GM12878 (cell line): ENCODE data around the gene COL6A1. TPM values are rescaled to one million over a fixed set of nuclear protein-coding genes. Genes with fewer than 3 reads are reported as not detected.

Experiments
- ATAC-seq: fragments of 200-7000 bp; cut with Tn5 transposase; 3 replicates; pipeline ENCODE4 v1.9.1; 2020; ENCODE audit warnings: mild to moderate bottlenecking, moderate library complexity
- BruUV-seq: library from RNA; stranded (reverse); fragments of 400-500 nt; replicated peaks from 2 replicates; lab custom pipeline; 2021; lab: Mats Ljungman, UMichigan
- CTCF ChIA-PET: fragments of 300-600 bp; sonication (Branson Sonifier 250); formaldehyde crosslinking; extraction: SDS; loops from one replicate; lab custom pipeline; 2021; ENCODE audit warnings: inconsistent platforms; lab: Yijun Ruan, JAX
- POLR2A ChIA-PET: fragments of 350-600 bp; formaldehyde crosslinking; extraction: SDS; loops from one replicate; lab custom pipeline; 2021; ENCODE audit warnings: inconsistent platforms; lab: Charles Lee
- RAD21 ChIA-PET: fragments of 300-600 bp; sonication (Branson Sonifier 250); formaldehyde crosslinking; loops from one replicate; lab custom pipeline; 2023; ENCODE audit warnings: antibody characterized with exemption; ENCODE audit not compliant: unreplicated experiment; lab: Charles Lee
- SMC1A ChIA-PET: fragments of 300-600 bp; sonication (Branson Sonifier 250); formaldehyde crosslinking; loops from one replicate; lab custom pipeline; 2023; ENCODE audit not compliant: unreplicated experiment, uncharacterized antibody; lab: Charles Lee
- DNase-seq: peaks from one replicate; pipeline ENCODE4 v3.0.0-alpha.2; 2011; ENCODE audit warnings: low read depth, low spot score
- FAIRE-seq: peaks from 3 replicates; lab custom pipeline; 2011; peaks lifted over from hg19 to GRCh38; lab: Jason Lieb, UNC
- H2AFZ ChIP-seq: 2 replicates; pipeline ENCODE4 v1.6.0; 2011; ENCODE audit warnings: low read depth, low read length, control low read depth; ENCODE audit not compliant: control insufficient read depth
- H3K27ac ChIP-seq: 2 replicates; pipeline ENCODE4 v1.5.1; 2011; ENCODE audit warnings: control low read depth; ENCODE audit not compliant: control insufficient read depth, insufficient read depth
- H3K27me3 ChIP-seq, 2 experiments: replicated peaks in 1 of 2; 2 replicates each; pipeline versions ENCODE4 v1.6.0 to v1.6.1; 2011; ENCODE audit warnings: low read length in 1 of 2; ENCODE audit not compliant: control insufficient read depth in 2 of 2, insufficient read depth in 2 of 2
- H3K36me3 ChIP-seq, 2 experiments: 2 replicates each; pipeline ENCODE4 v1.5.1; 2011; ENCODE audit warnings: low read length in 1 of 2; ENCODE audit not compliant: control insufficient read depth in 2 of 2, insufficient read depth in 2 of 2
- H3K4me1 ChIP-seq: 2 replicates; pipeline ENCODE4 v1.6.1; 2011; ENCODE audit warnings: mild to moderate bottlenecking, low read length, moderate library complexity, mixed read lengths; ENCODE audit not compliant: control insufficient read depth, insufficient read depth
- H3K4me2 ChIP-seq: 2 replicates; pipeline ENCODE4 v1.6.0; 2011; ENCODE audit warnings: control low read depth; ENCODE audit not compliant: control insufficient read depth, insufficient read depth
- H3K4me3 ChIP-seq: fragments of 200-600 bp; sonication (generic); 2 replicates; pipeline ENCODE4 v1.5.1; 2016
- H3K79me2 ChIP-seq: 2 replicates; pipeline ENCODE4 v1.6.0; 2011; ENCODE audit warnings: low read length; ENCODE audit not compliant: control insufficient read depth, insufficient read depth
- H3K9ac ChIP-seq: 2 replicates; pipeline ENCODE4 v1.8.0; 2011; ENCODE audit warnings: low read length, control low read depth, mixed read lengths; ENCODE audit not compliant: control insufficient read depth, insufficient read depth
- H3K9me3 ChIP-seq: replicated peaks from 3 replicates; pipeline ENCODE4 v1.5.1; 2011; ENCODE audit warnings: mild to moderate bottlenecking, low read length; ENCODE audit not compliant: control insufficient read depth, insufficient read depth
- H4K20me1 ChIP-seq: 2 replicates; pipeline ENCODE4 v1.6.0; 2011; ENCODE audit not compliant: control insufficient read depth, insufficient read depth
- ATF7 ChIP-seq: fragments of 450-650 bp; IDR thresholded peaks from 2 replicates; pipeline ENCODE4 v1.6.1; 2016; ENCODE audit warnings: low read depth, mild to moderate bottlenecking
- CREM ChIP-seq: IDR thresholded peaks from 2 replicates; pipeline ENCODE4 v1.6.1; 2014; ENCODE audit warnings: antibody characterized with exemption, low read depth
- FOS ChIP-seq: IDR thresholded peaks from 3 replicates; pipeline ENCODE4 v1.6.1; 2011; ENCODE audit warnings: borderline replicate concordance; ENCODE audit not compliant: insufficient read length; ENCODE audit errors: extremely low read depth
- MTA3 ChIP-seq: IDR thresholded peaks from 2 replicates; pipeline ENCODE4 v1.6.1; 2012; ENCODE audit warnings: low read length, inconsistent platforms, borderline replicate concordance
- NFYB ChIP-seq: IDR thresholded peaks from 2 replicates; pipeline ENCODE4 v1.6.1; 2011; ENCODE audit warnings: low read depth, mild to moderate bottlenecking, low read length, improper control_type of control experiment, moderate library complexity; ENCODE audit not compliant: insufficient read depth
- PAX5 ChIP-seq: IDR thresholded peaks from 2 replicates; pipeline ENCODE4 v1.6.1; 2011; ENCODE audit warnings: low read depth, low read length, borderline replicate concordance
- RBBP5 ChIP-seq: fragments of 200-600 bp; sonication (generic); conservative IDR thresholded peaks from 2 replicates; pipeline ENCODE4 v1.6.1; 2016
- SREBF2 ChIP-seq: IDR thresholded peaks from 2 replicates; pipeline ENCODE4 v1.6.1; 2012; ENCODE audit warnings: mild to moderate bottlenecking, low read length
- YY1 ChIP-seq: IDR thresholded peaks from 2 replicates; pipeline ENCODE4 v1.6.1; 2011; ENCODE audit warnings: low read depth, mild to moderate bottlenecking, low read length
- WGBS: methylation state at CpG from one replicate; pipeline ENCODE4 v1.1.6; 2016; ENCODE audit warnings: low lambda C conversion rate; ENCODE audit not compliant: insufficient replicate concordance, insufficient coverage; ENCODE audit errors: missing lambda C conversion rate; 5-methylcytosine and 5-hydroxymethylcytosine counted together
- in situ Hi-C: fragments of 300-500 bp; cut with MboI; formaldehyde crosslinking; loops from 9 replicates; pipeline ENCODE4 v1.14.3; 2018; ENCODE audit warnings: mixed read lengths
- intact Hi-C: fragments of 100-400 bp; cut with micrococcal nuclease; formaldehyde crosslinking; loops from one replicate; pipeline ENCODE4 v1.14.2; 2022; ENCODE audit not compliant: unreplicated experiment
- polyA plus RNA-seq, 11 experiments: library from polyadenylated mRNA; depleted of rRNA in 4 of 11; unstranded in 6 of 11; stranded (reverse) in 5 of 11; fragments of >200 nt; fragmentation: Nextera tagmentation in 4 of 11; fragmentation: Illumina TruSeq in 1 of 11; extraction: Ambion mirVana in 4 of 11; extraction: Trizol in 1 of 11; gene quantifications; 1 replicate in 1 of 11; 2 replicates in 10 of 11; pipeline versions ENCODE4 v1.2.1 to v1.2.3, GENCODE V29; 2011 to 2016; ENCODE audit warnings: inconsistent platforms in 2 of 11, missing spikeins in 2 of 11, low read depth in 1 of 11
- total RNA-seq, 4 experiments: library from RNA; depleted of rRNA in 3 of 4; stranded (reverse); fragments of >200 nt in 3 of 4; fragmentation: Illumina TruSeq in 1 of 4; extraction: Trizol in 1 of 4; gene quantifications; 2 replicates each; pipeline versions ENCODE4 v1.2.1 to v1.2.3, GENCODE V29; 2013 to 2021
- TF ChIP-seq, protein P1 (sequence below): fragments of 450-650 bp; IDR thresholded peaks from 2 replicates; pipeline ENCODE4 v1.6.1; 2016; ENCODE audit warnings: mild to moderate bottlenecking, moderate library complexity, borderline replicate concordance
- TF ChIP-seq, protein P2 (sequence below): fragments of 450-650 bp; IDR thresholded peaks from 2 replicates; pipeline ENCODE4 v1.6.1; 2017; ENCODE audit warnings: borderline replicate concordance
- TF ChIP-seq, protein P3 (sequence below): fragments of 450-650 bp; IDR thresholded peaks from 2 replicates; pipeline ENCODE4 v1.6.1; 2017; ENCODE audit warnings: mild to moderate bottlenecking, moderate library complexity

Gene COL6A1
- total and polyA plus RNA-seq, 10 of the 15 experiments (the other 5 are each of a cell fraction or from before 2014, with no cell fraction given) = 0.12 to 1.3 (median 0.20) TPM; not detected in 7

DNA sequence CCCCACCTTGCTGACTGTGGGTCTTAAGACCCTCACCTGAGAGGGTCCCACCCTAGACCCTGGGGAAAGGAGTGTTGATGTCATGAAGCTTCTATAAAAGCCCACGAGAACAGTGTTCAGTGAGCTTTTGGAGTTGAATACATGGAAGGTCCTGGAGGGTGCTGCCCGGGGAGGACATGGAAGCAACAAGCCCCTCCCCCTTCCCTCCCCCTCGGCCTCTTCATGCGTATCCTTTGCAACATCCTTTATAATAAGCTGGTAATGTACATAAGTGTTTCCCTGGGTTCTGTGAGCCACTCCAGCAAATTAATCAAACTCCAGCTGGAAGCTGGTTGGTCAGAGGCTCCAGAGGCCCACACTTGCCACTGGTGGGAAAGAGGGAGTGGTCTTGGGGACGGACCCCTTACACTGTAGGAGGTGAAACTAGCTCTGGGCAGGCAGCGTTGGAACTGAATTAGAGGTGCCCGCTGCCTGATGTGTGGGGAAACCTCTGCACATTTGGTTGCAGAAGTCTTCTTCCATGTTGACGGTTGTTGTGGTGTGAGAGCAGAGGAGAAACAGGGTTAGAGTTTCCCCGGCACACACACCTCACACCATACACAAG is 14.7 kb upstream of the COL6A1 start:
- ATAC-seq (no peak), DNase-seq (no peak), FAIRE-seq (no peak)
- BruUV-seq = no TSS peak
- Histone ChIP-seq H3K27ac (no peak overlapping the region), H3K4me3 (no peak overlapping the region), H3K79me2 (no peaks in the 10 kb centered on the region), H3K36me3 (no peaks in the 10 kb centered on the region), H3K9ac (no peak overlapping the region), H3K4me1 (no peaks in the 10 kb centered on the region), H2AFZ (no peak overlapping the region), H3K27me3 (no peaks in the 10 kb centered on the region), H3K4me2 (no peak overlapping the region), H4K20me1 (no peaks in the 10 kb centered on the region), H3K9me3 (no peaks in the 10 kb centered on the region; the same call in 2 of the 3 replicates)
- SMC1A ChIA-PET = interaction anchor here (1.2 kb wide), 1 partner anchor 177 kb away, joined by 3 read pairs; no protein-coding TSS in a partner anchor
- CTCF ChIA-PET = no interaction called here
- RAD21 ChIA-PET = no interaction called here
- 24% methylated on average over 9 of the region's 9 CpGs for WGBS
- POLR2A ChIA-PET = no interaction called here
- TF ChIP-seq ATF7 (no peak), NFYB (no peak), CREM (no peak), RBBP5 (no peak), YY1 (no peak), SREBF2 (no peak), FOS (no peak), PAX5 (no peak), MTA3 (no peak)
- TF ChIP-seq, protein P1, sequence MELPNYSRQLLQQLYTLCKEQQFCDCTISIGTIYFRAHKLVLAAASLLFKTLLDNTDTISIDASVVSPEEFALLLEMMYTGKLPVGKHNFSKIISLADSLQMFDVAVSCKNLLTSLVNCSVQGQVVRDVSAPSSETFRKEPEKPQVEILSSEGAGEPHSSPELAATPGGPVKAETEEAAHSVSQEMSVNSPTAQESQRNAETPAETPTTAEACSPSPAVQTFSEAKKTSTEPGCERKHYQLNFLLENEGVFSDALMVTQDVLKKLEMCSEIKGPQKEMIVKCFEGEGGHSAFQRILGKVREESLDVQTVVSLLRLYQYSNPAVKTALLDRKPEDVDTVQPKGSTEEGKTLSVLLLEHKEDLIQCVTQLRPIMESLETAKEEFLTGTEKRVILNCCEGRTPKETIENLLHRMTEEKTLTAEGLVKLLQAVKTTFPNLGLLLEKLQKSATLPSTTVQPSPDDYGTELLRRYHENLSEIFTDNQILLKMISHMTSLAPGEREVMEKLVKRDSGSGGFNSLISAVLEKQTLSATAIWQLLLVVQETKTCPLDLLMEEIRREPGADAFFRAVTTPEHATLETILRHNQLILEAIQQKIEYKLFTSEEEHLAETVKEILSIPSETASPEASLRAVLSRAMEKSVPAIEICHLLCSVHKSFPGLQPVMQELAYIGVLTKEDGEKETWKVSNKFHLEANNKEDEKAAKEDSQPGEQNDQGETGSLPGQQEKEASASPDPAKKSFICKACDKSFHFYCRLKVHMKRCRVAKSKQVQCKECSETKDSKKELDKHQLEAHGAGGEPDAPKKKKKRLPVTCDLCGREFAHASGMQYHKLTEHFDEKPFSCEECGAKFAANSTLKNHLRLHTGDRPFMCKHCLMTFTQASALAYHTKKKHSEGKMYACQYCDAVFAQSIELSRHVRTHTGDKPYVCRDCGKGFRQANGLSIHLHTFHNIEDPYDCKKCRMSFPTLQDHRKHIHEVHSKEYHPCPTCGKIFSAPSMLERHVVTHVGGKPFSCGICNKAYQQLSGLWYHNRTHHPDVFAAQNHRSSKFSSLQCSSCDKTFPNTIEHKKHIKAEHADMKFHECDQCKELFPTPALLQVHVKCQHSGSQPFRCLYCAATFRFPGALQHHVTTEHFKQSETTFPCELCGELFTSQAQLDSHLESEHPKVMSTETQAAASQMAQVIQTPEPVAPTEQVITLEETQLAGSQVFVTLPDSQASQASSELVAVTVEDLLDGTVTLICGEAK = no peak
- TF ChIP-seq, protein P2, sequence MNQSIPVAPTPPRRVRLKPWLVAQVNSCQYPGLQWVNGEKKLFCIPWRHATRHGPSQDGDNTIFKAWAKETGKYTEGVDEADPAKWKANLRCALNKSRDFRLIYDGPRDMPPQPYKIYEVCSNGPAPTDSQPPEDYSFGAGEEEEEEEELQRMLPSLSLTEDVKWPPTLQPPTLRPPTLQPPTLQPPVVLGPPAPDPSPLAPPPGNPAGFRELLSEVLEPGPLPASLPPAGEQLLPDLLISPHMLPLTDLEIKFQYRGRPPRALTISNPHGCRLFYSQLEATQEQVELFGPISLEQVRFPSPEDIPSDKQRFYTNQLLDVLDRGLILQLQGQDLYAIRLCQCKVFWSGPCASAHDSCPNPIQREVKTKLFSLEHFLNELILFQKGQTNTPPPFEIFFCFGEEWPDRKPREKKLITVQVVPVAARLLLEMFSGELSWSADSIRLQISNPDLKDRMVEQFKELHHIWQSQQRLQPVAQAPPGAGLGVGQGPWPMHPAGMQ = no peak
- TF ChIP-seq, protein P3, sequence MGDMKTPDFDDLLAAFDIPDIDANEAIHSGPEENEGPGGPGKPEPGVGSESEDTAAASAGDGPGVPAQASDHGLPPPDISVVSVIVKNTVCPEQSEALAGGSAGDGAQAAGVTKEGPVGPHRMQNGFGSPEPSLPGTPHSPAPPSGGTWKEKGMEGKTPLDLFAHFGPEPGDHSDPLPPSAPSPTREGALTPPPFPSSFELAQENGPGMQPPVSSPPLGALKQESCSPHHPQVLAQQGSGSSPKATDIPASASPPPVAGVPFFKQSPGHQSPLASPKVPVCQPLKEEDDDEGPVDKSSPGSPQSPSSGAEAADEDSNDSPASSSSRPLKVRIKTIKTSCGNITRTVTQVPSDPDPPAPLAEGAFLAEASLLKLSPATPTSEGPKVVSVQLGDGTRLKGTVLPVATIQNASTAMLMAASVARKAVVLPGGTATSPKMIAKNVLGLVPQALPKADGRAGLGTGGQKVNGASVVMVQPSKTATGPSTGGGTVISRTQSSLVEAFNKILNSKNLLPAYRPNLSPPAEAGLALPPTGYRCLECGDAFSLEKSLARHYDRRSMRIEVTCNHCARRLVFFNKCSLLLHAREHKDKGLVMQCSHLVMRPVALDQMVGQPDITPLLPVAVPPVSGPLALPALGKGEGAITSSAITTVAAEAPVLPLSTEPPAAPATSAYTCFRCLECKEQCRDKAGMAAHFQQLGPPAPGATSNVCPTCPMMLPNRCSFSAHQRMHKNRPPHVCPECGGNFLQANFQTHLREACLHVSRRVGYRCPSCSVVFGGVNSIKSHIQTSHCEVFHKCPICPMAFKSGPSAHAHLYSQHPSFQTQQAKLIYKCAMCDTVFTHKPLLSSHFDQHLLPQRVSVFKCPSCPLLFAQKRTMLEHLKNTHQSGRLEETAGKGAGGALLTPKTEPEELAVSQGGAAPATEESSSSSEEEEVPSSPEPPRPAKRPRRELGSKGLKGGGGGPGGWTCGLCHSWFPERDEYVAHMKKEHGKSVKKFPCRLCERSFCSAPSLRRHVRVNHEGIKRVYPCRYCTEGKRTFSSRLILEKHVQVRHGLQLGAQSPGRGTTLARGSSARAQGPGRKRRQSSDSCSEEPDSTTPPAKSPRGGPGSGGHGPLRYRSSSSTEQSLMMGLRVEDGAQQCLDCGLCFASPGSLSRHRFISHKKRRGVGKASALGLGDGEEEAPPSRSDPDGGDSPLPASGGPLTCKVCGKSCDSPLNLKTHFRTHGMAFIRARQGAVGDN = no peak
- intact Hi-C loops = no loop called here
- in situ Hi-C loops = no loop called here
